Smooth muscle cell of the coronary artery (primary cell): ENCODE measurements around the gene PDRG1. TPM values are rescaled to one million over a fixed set of nuclear protein-coding genes. Genes with fewer than 3 reads are reported as not detected.

Experiments
- total RNA-seq: library from RNA; depleted of rRNA; stranded (reverse); fragments of >200 nt; gene quantifications from 2 replicates; pipeline ENCODE4 v1.2.3, GENCODE V29; 2014; ENCODE audit warnings: low replicate concordance

PDRG1 gene
- 4.4 and 5.3 TPM in 2 replicates for total RNA-seq

DNA sequence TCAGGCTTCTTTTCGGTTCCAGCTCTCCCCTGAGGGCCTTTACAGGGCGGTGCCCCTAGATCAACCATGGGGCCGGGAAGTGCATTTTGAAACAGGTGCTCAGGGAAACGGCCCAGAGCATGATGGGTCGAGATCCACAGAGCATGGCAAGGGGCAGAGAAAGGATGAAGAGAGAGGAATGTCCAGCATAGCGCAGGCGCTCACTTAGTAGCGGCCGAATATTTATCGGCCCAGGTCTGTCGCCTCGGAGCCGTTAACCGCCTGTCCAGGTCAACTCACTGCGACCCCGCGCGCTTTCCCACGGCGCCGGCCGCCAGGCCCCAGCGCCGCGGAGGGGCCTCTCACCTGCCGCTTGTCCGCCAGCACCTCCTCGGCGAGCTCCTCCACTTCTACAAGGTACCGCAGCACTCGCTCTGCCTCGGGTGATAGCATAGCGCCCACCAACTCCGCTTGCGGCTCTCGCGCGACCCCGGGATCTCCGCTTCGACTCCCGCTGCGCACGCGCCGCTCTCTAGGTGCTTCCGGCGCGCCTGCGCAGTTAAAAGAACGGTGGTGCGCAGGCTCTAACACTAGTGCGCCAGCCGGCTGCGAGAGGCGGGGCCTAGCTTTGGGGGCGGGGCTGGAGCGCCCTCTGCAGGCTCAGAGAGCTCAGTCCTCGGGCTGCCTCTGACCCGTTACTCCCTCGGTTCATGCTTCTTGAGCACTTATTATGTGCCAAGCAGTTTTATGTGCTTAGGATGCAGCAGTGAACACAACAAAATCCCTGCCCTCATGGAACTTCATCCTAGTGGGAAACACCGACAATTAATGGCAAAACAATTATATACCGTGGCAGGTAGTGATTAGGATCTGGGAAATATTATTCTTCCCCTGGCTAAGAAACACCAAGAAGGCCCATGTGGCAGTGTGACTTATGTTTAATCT is at the start of gene PDRG1:
PDRG1 (minus strand) TSS at position 517 of the 924 bp plus-strand sequence; CDS start at position 432, 85 bp downstream.

DNA sequence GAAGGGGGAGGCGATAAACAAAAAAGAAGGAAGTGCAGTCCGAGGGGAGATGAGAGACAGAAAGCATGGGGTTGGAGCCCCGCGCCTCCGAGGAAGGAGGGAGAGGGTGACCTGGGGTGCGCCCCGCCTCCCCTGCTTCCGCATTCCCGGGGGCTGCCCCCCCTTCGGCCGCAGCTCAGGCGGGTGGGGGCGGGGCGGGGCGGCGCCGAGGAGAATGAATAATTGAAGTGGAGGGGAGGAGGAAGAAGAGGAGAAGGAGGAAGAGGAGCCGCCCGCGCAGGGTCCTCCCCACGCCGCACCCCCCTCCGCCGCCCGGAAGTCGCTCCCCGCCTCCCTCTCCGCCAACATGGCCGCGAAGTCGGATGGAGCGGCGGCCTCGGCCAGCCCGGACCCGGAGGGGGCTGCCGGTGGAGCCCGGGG is 16.0 kb upstream of the PDRG1 start, which contains the start of gene XKR7:
XKR7 (plus strand) TSS at position 322 of the 420 bp plus-strand sequence; CDS start at position 347, 25 bp downstream.

Other genes starting within 250 kb of the PDRG1 start
- gene BCL2L1, start 229.2 kb downstream of the PDRG1 start, total RNA-seq, result 36.9 and 59.4 TPM in 2 replicates
- gene TPX2, start 212.8 kb downstream of the PDRG1 start, total RNA-seq, result 1.2 and 40.1 TPM in 2 replicates
- gene MYLK2, start 132.7 kb downstream of the PDRG1 start, total RNA-seq, result 1.1 TPM in 1 of 2 replicates, not detected in the other
- gene FOXS1, start 106.4 kb downstream of the PDRG1 start, total RNA-seq, result 0.35 and 26.9 TPM in 2 replicates
- gene DUSP15, start 81.5 kb downstream of the PDRG1 start, total RNA-seq, result 0.23 TPM in 1 of 2 replicates, not detected in the other
- under 0.01 TPM in 1 of 2 replicates, not detected in the other for gene TTLL9, start 81.4 kb downstream of the PDRG1 start, total RNA-seq
- not detected in 2 replicates for gene XKR7, start 16.1 kb upstream of the PDRG1 start, total RNA-seq
- gene CCM2L, start 58.4 kb upstream of the PDRG1 start, total RNA-seq, result 0.23 TPM in 1 of 2 replicates, not detected in the other
- not detected in 2 replicates for gene HCK, start 100.2 kb upstream of the PDRG1 start, total RNA-seq
- 22.9 and 24.5 TPM in 2 replicates for gene TM9SF4, start 157.7 kb upstream of the PDRG1 start, total RNA-seq